ENCODE results near the gene KLK3. TPM values are rescaled to one million over a fixed set of nuclear protein-coding genes. Genes with fewer than 3 reads are reported as not detected.

KLK3 gene
- total RNA-seq, 6 experiments from 2014 or later, result not detected

DNA sequence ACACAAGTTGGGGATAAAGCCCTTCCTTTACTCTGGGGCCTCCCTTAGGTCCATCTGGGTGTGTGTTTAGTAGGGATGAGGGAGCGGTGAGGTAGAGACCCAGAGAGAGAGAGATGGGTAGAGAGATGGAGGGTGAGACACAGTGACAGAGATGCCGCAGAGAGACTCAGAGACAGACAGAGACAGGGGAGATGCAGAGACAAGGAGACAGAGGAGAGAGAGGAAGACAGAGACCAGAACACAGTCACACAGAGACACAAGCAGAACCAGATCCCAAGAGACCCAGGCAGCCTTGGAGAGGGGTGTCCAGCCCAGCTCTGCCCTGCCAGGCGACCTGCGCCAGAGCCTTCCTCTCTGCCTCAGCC, 33.5 kb upstream of the KLK3 start:
- Mint-ChIP-seq H3K27me3 (ENCODE audit: insufficient read depth) (peaks cover 51% of the 10 kb centered on the region), H3K36me3 (ENCODE audit: low read depth) (no peaks in the 10 kb centered on the region), H3K27ac (no peak overlapping the region), H3K9me3 (no peaks in the 10 kb centered on the region; the same call in 1 of the 2 replicates), H3K4me3 (no peak overlapping the region), H3K4me1 (ENCODE audit: low read depth) (peaks cover 7% of the 10 kb centered on the region)
- TF ChIP-seq, protein P1, sequence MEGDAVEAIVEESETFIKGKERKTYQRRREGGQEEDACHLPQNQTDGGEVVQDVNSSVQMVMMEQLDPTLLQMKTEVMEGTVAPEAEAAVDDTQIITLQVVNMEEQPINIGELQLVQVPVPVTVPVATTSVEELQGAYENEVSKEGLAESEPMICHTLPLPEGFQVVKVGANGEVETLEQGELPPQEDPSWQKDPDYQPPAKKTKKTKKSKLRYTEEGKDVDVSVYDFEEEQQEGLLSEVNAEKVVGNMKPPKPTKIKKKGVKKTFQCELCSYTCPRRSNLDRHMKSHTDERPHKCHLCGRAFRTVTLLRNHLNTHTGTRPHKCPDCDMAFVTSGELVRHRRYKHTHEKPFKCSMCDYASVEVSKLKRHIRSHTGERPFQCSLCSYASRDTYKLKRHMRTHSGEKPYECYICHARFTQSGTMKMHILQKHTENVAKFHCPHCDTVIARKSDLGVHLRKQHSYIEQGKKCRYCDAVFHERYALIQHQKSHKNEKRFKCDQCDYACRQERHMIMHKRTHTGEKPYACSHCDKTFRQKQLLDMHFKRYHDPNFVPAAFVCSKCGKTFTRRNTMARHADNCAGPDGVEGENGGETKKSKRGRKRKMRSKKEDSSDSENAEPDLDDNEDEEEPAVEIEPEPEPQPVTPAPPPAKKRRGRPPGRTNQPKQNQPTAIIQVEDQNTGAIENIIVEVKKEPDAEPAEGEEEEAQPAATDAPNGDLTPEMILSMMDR (IDR thresholded peaks at IDR 0.05), result no peak
- no peak for DNase-seq

DNA sequence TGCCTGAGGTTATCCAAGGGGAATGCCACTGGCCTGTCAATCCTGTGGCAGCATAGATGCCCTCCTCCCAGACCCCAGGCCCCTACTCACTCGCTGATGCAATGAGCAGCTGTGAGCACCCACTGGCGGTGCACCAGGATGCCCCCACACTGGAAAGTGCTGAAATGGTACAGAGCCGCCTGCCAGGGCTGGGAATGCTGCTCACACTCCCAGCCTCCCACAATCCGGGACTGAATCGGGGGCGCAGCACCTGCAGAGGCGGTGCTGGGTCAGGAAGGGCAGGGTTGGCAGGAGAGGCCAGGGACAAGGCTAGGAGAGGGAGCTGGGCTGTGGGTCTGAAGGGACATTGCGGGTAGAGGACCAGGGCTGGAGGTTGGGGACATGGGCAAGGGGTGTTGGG, 33.1 kb upstream of the KLK3 start:
- DNase-seq, result no peak
- TF ChIP-seq, protein P1 (IDR thresholded peaks at IDR 0.05), result no peak
- Mint-ChIP-seq H3K9me3 (no peaks in the 10 kb centered on the region), H3K27ac (no peak overlapping the region), H3K36me3 (ENCODE audit: low read depth) (no peaks in the 10 kb centered on the region), H3K27me3 (ENCODE audit: insufficient read depth) (peaks cover 50% of the 10 kb centered on the region), H3K4me1 (ENCODE audit: low read depth) (peaks cover 7% of the 10 kb centered on the region), H3K4me3 (no peak overlapping the region)

DNA sequence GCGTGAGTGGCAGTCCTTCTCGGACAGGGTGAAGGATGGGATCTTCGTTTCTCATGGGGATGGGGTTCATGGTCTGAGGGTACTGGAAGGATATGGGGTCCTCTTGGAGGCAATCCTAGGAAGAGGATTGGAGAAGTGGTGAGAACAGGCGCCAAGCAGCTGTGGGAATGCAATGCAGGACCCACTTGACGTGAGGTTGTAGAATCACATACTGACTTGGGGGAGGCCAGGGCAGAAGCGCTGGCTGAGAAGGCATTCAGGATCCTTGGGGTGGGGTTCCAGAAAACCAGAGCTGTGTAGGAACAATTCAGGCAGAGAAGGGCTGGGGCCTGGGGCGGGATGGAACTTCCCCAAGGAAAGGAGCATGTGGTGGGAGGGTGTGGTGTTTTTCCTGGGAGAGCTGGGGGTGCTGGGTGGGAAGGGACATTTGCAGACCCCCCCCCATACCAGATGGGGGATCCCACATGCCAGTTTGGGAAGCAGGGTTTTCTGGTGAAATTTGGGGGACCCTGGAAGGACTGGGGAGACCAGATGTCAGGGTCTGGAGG, 32.0 kb upstream of the KLK3 start:
- no peak for DNase-seq
- no peaks in the 10 kb centered on the region; the same call in 1 of the 2 replicates for H3K9me3 Mint-ChIP-seq

DNA sequence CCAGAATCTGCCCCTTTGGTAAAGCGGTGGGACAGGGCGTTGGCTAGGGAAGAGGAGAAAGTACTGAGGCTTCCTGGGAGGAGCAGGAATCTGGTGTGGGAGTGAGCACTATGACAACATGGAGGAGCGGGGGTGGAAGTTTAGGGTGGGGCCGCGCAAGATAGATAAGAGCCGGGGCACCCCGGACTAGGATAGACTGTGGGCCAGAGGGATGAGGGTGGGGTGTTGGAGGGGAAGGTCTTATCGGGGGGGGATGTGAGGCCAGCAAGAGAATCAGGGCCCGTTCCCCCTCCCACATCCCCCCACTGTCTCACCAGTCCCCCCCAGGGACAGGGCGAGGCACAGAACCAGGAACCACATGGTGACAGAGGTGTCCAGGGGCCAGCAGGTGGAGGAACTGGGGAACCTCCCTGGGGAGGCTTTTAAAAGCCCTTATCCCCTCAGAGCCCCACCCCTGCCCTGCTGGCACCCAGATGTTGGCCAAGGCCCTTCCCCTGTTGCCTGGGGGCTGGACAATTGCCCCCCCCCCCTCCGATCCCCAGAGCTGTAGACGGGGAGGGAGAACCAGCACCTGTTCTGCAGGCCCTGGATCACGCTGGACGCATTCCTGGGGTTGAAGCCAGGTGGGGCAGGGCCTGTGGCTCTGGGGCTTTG, 31.2 kb upstream of the KLK3 start, which contains the start of gene KLK1:
TSS of gene KLK1 (minus strand) at position 399 of the 654 bp plus-strand sequence. CDS start at position 360, 39 bp downstream.
- peaks cover 46% of the 10 kb centered on the region for H3K27me3 Mint-ChIP-seq (ENCODE audit: insufficient read depth)
- no peaks in the 10 kb centered on the region for H3K36me3 Mint-ChIP-seq (ENCODE audit: low read depth)
- H3K4me1 Mint-ChIP-seq (ENCODE audit: low read depth), result peaks cover 7% of the 10 kb centered on the region
- H3K4me3 Mint-ChIP-seq, result no peak within 1 kb of the TSS
- TF ChIP-seq, protein P1 (IDR thresholded peaks at IDR 0.05), result no peak
- no peak within 1 kb of the TSS for H3K27ac Mint-ChIP-seq
- H3K9me3 Mint-ChIP-seq, result no peaks in the 10 kb centered on the region; the same call in 1 of the 2 replicates
- DNase-seq, result no peak

More for the DNA sequence above, 32.0 kb upstream of the KLK3 start:
- no peaks in the 10 kb centered on the region for H3K36me3 Mint-ChIP-seq (ENCODE audit: low read depth)
- H3K4me1 Mint-ChIP-seq (ENCODE audit: low read depth), result peaks cover 7% of the 10 kb centered on the region
- H3K27ac Mint-ChIP-seq, result no peak overlapping the region
- peaks cover 45% of the 10 kb centered on the region for H3K27me3 Mint-ChIP-seq (ENCODE audit: insufficient read depth)
- no peak overlapping the region for H3K4me3 Mint-ChIP-seq
- TF ChIP-seq, protein P1 (IDR thresholded peaks at IDR 0.05), result no peak

DNA sequence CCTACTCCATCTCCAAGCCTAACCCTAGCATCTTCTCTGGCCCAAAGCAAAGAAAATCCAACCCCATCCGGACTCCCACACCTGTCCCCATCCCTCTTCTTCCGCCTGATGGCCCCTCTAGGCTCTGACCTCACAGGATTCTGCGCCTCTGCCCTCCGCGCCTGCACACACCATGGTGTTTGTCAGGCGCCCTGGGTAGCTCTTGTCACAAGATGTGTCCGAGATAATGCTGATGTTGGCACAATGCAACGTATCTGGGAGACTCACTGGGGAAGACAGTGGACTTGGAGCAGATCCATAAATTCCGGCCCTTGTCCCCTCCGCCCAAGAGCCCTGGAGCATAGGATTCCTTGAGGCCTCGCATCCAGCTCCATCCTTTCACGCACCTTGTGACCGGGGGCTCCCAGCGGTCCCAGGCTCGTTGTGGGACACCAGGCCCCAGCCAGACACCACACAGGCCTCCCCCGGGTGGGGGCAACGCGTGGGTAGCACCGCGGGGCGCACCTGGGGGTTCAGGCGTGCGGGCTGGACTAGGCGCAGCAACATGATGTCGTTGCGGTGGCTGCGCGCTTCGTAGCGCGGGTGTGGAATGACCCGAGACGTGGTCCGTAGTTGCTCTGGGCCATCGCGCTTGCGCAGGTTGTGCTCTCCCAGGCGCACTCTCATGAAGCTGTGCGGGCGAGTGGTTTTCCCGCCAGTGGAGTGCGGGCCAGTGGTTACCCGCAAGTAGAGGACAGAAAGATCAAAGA, 28.0 kb upstream of the KLK3 start:
- no peaks in the 10 kb centered on the region for H3K36me3 Mint-ChIP-seq (ENCODE audit: low read depth)
- H3K4me1 Mint-ChIP-seq (ENCODE audit: low read depth), result no peaks in the 10 kb centered on the region
- TF ChIP-seq, protein P1 (IDR thresholded peaks at IDR 0.05), result no peak
- DNase-seq, result no peak
- no peaks in the 10 kb centered on the region; the same call in 1 of the 2 replicates for H3K9me3 Mint-ChIP-seq
- no peak overlapping the region for H3K27ac Mint-ChIP-seq
- H3K4me3 Mint-ChIP-seq, result no peak overlapping the region
- peaks cover 31% of the 10 kb centered on the region for H3K27me3 Mint-ChIP-seq (ENCODE audit: insufficient read depth)
